K562 (cell line): ENCODE measurements around the gene STAM2. TPM values are rescaled to one million over a fixed set of nuclear protein-coding genes. Genes with fewer than 3 reads are reported as not detected.

Source experiments
- ATAC-seq: fragments of 200-7000 bp; cut with Tn5 transposase; 3 replicates; pipeline ENCODE4 v1.9.1; 2020; ENCODE audit warnings: moderate library complexity
- BruUV-seq: library from RNA; stranded (reverse); fragments of 400-500 nt; replicated peaks from 2 replicates; lab custom pipeline; 2021; lab: Mats Ljungman, UMichigan
- CTCF ChIA-PET: fragments of 300-600 bp; formaldehyde crosslinking; extraction: SDS; loops from one replicate; lab custom pipeline; 2021; ENCODE audit warnings: low intra/inter-chr PET ratio; lab: Yijun Ruan, JAX
- POLR2A ChIA-PET: fragments of 300-600, 350-650 bp; sonication (Branson Sonifier 250); formaldehyde crosslinking; extraction: SDS; loops from one replicate; lab custom pipeline; 2021; ENCODE audit warnings: antibody characterized with exemption, inconsistent platforms; lab: Yijun Ruan, JAX
- DNase-seq, 4 experiments: peaks; one replicate each; pipeline versions ENCODE4 v3.0.0 to v3.0.0-alpha.2; 2011 to 2018; ENCODE audit warnings: low spot score in 3 of 4, mixed read lengths in 3 of 4; ENCODE audit errors: extremely low read depth in 1 of 4
- FAIRE-seq: peaks from 2 replicates; lab custom pipeline; 2011; peaks lifted over from hg19 to GRCh38; lab: Jason Lieb, UNC
- H2AFZ ChIP-seq: 2 replicates; pipeline ENCODE4 v1.6.0; 2011; ENCODE audit warnings: low read depth, low read length, control low read depth, inconsistent platforms
- H3K27ac ChIP-seq: fragments of 200-600 bp; 3 replicates; pipeline ENCODE4 v1.8.0; 2011; ENCODE audit warnings: low read depth, mild to moderate bottlenecking, control low read depth, inconsistent platforms, low read length, moderate library complexity, mixed read lengths; ENCODE audit errors: extremely low read depth
- H3K27me3 ChIP-seq, 2 experiments: fragments of 300-600 bp in 1 of 2; 2 replicates in 1 of 2; 3 replicates in 1 of 2; pipeline versions ENCODE4 v1.6.0 to v1.8.0; 2011; ENCODE audit warnings: inconsistent platforms in 2 of 2, low read length in 2 of 2, mild to moderate bottlenecking in 1 of 2, mixed read lengths in 1 of 2, moderate library complexity in 1 of 2; ENCODE audit not compliant: control insufficient read depth in 2 of 2, insufficient read depth in 2 of 2
- H3K36me3 ChIP-seq: fragments of 300-600 bp; 3 replicates; pipeline ENCODE4 v1.8.0; 2011; ENCODE audit warnings: mild to moderate bottlenecking, low read length, inconsistent platforms; ENCODE audit not compliant: control insufficient read depth, insufficient read depth
- H3K4me1 ChIP-seq, 2 experiments: fragments of 200-600 bp in 1 of 2; replicated peaks in 1 of 2; 2 replicates in 1 of 2; 3 replicates in 1 of 2; pipeline versions ENCODE4 v1.5.1 to v1.8.0; 2011; ENCODE audit warnings: inconsistent platforms in 2 of 2, low read length in 2 of 2, mild to moderate bottlenecking in 1 of 2, mixed read lengths in 1 of 2, moderate library complexity in 1 of 2; ENCODE audit not compliant: control insufficient read depth in 2 of 2, insufficient read depth in 2 of 2
- H3K4me2 ChIP-seq: 2 replicates; pipeline ENCODE4 v1.6.1; 2011; ENCODE audit warnings: low read length, control low read depth, inconsistent platforms, mixed read lengths; ENCODE audit not compliant: insufficient read depth
- H3K4me3 ChIP-seq: fragments of 200-600 bp; sonication (generic), shearing (Covaris generic); 2 replicates; pipeline ENCODE4 v1.5.1; 2016; ENCODE audit warnings: control low read depth, inconsistent platforms
- H3K79me2 ChIP-seq: fragments of 200-600 bp; 3 replicates; pipeline ENCODE4 v1.8.0; 2011; ENCODE audit warnings: low read length, inconsistent platforms; ENCODE audit not compliant: control insufficient read depth, insufficient read depth
- H3K9ac ChIP-seq, 2 experiments: 2 replicates each; pipeline versions ENCODE4 v1.6.0 to v1.6.1; 2011; ENCODE audit warnings: low read depth in 2 of 2, low read length in 2 of 2, control low read depth in 1 of 2, inconsistent platforms in 1 of 2, mild to moderate bottlenecking in 1 of 2, mixed read lengths in 1 of 2; ENCODE audit not compliant: insufficient read depth in 1 of 2
- H3K9me1 ChIP-seq: one replicate; pipeline ENCODE4 v1.6.0; 2011; ENCODE audit warnings: inconsistent platforms, mild to moderate bottlenecking, low read length, moderate library complexity; ENCODE audit not compliant: control insufficient read depth, insufficient read depth
- H3K9me3 ChIP-seq: replicated peaks from 2 replicates; pipeline ENCODE4 v1.5.1; 2011; ENCODE audit warnings: low read depth, low read length, inconsistent platforms; ENCODE audit not compliant: control insufficient read depth, insufficient read depth
- H4K20me1 ChIP-seq: replicated peaks from 2 replicates; pipeline ENCODE4 v1.6.1; 2011; ENCODE audit warnings: low read length, inconsistent platforms, mixed read lengths; ENCODE audit not compliant: control insufficient read depth, insufficient read depth
- CREB3L1 ChIP-seq: fragments of 450-650 bp; IDR thresholded peaks from 2 replicates; pipeline ENCODE4 v1.6.1; 2014; ENCODE audit warnings: low read depth, mild to moderate bottlenecking, moderate library complexity, borderline replicate concordance
- FOXA3 ChIP-seq, 2 experiments: fragments of 450-650 bp in 1 of 2; sonication (generic) in 1 of 2; formaldehyde crosslinking; IDR thresholded peaks in 1 of 2; conservative IDR thresholded peaks in 1 of 2; 2 replicates each; pipeline versions ENCODE4 v1.4.0 to v1.8.0; 2020 to 2022; ENCODE audit warnings: mild to moderate bottlenecking in 2 of 2, missing genetic modification reagents in 1 of 2
- LCOR ChIP-seq: sonication (generic); formaldehyde crosslinking; IDR thresholded peaks from 2 replicates; pipeline ENCODE4 v1.8.0; 2022; ENCODE audit warnings: mild to moderate bottlenecking, missing genetic modification reagents
- MYBL2 ChIP-seq, 2 experiments: fragments of 450-650 bp in 1 of 2; sonication (generic) in 1 of 2; formaldehyde crosslinking in 1 of 2; IDR thresholded peaks; 2 replicates each; pipeline versions ENCODE4 v1.6.1 to v1.8.1; 2017 to 2022; ENCODE audit warnings: borderline replicate concordance in 1 of 2, inconsistent platforms in 1 of 2, low read depth in 1 of 2, mild to moderate bottlenecking in 1 of 2, missing genetic modification reagents in 1 of 2, moderate library complexity in 1 of 2
- NBN ChIP-seq: fragments of 450-650 bp; IDR thresholded peaks from 2 replicates; pipeline ENCODE4 v1.6.1; 2016; ENCODE audit warnings: low read depth, mild to moderate bottlenecking
- NCOA4 ChIP-seq: fragments of 450-650 bp; IDR thresholded peaks from 2 replicates; pipeline ENCODE4 v1.6.1; 2018; ENCODE audit warnings: mild to moderate bottlenecking; ENCODE audit not compliant: partially characterized antibody
- RB1 ChIP-seq: fragments of 450-650 bp; IDR thresholded peaks from 2 replicates; pipeline ENCODE4 v1.6.1; 2017; ENCODE audit warnings: low read depth, mild to moderate bottlenecking
- SIN3A ChIP-seq, 2 experiments: fragments of 150-350 bp in 1 of 2; IDR thresholded peaks; 2 replicates each; pipeline ENCODE4 v1.6.1; 2011 to 2016; ENCODE audit warnings: borderline replicate concordance in 2 of 2, low read depth in 2 of 2, low read length in 2 of 2, mild to moderate bottlenecking in 2 of 2, moderate library complexity in 2 of 2; ENCODE audit not compliant: control insufficient read depth in 1 of 2
- TEAD1 ChIP-seq, 2 experiments: fragments of 450-650 bp in 1 of 2; sonication (generic) in 1 of 2; formaldehyde crosslinking; IDR thresholded peaks; 2 replicates each; pipeline versions ENCODE4 v1.4.0 to v1.8.0; 2020 to 2022; ENCODE audit warnings: mild to moderate bottlenecking in 2 of 2, missing genetic modification reagents in 1 of 2
- THRB ChIP-seq: fragments of 450-650 bp; formaldehyde crosslinking; conservative IDR thresholded peaks from 2 replicates; pipeline ENCODE4 v1.4.0; 2022; ENCODE audit warnings: mild to moderate bottlenecking, missing genetic modification characterization
- WGBS: fragments of 100-300 bp; shearing (Covaris generic); methylation state at CpG from one replicate; pipeline ENCODE4 v1.1.6; 2016; ENCODE audit warnings: low coverage, mixed read lengths; ENCODE audit not compliant: insufficient coverage; ENCODE audit errors: missing lambda C conversion rate; 5-methylcytosine and 5-hydroxymethylcytosine counted together
- in situ Hi-C: fragments of 300-500 bp; cut with MboI; formaldehyde crosslinking; loops from 4 replicates; pipeline ENCODE4 v1.15.0; 2018; ENCODE audit warnings: inconsistent platforms, mixed read lengths
- intact Hi-C: fragments of 100-400 bp; cut with micrococcal nuclease; formaldehyde crosslinking; loops from 2 replicates; pipeline ENCODE4 v1.14.2; 2022
- polyA plus RNA-seq, 8 experiments: library from polyadenylated mRNA; depleted of rRNA in 4 of 8; stranded (reverse) in 5 of 8; unstranded in 3 of 8; fragments of >200 nt; fragmentation: Nextera tagmentation in 2 of 8; fragmentation: Illumina TruSeq in 1 of 8; extraction: Ambion mirVana in 2 of 8; extraction: Trizol in 1 of 8; gene quantifications; 2 replicates each; pipeline versions ENCODE4 v1.2.1 to v1.2.3, GENCODE V29; 2011 to 2014; ENCODE audit warnings: inconsistent platforms in 1 of 8, missing spikeins in 1 of 8
- total RNA-seq, 7 experiments: library from RNA; depleted of rRNA in 6 of 7; stranded (reverse); fragments of >200 nt in 6 of 7; fragmentation: Illumina TruSeq in 2 of 7; extraction: Trizol in 2 of 7; gene quantifications; 2 replicates each; pipeline versions ENCODE4 v1.2.1 to v1.2.3, GENCODE V29; 2011 to 2021; ENCODE audit warnings: low replicate concordance in 1 of 7

Gene STAM2
- total and polyA plus RNA-seq, 9 of the 15 experiments (the other 6 are each of a cell fraction or from before 2014, with no cell fraction given), result 4.5 to 13.9 (median 8.7) TPM

GRCh38 chr2:152093464-152093863 is 82.1 kb downstream of the STAM2 start:
- intact Hi-C loops (no loop called here), in situ Hi-C loops (no loop called here)
- H4K20me1 ChIP-seq, result no peaks in the 10 kb centered on the region
- no peaks in the 10 kb centered on the region for H3K36me3 ChIP-seq
- no peak overlapping the region for H3K4me2 ChIP-seq
- DNase-seq (no peak), FAIRE-seq (no peak), ATAC-seq (no peak)
- H3K9me3 ChIP-seq, result no peaks in the 10 kb centered on the region
- 0% methylated on average over 2 of the region's 2 CpGs for WGBS
- H3K9me1 ChIP-seq, result no peaks in the 10 kb centered on the region
- no peak overlapping the region for H3K27ac ChIP-seq
- BruUV-seq, result no TSS peak
- ChIA-PET CTCF (no interaction called here), POLR2A (no interaction called here)
- TF ChIP-seq NCOA4, result no peak
- TF ChIP-seq THRB (CRISPR knock-in tag), result no peak
- TF ChIP-seq LCOR (CRISPR knock-in tag), result no peak
- TF ChIP-seq FOXA3 (CRISPR knock-in tag; conservative IDR thresholded peaks at IDR 0.05 in 1 of 2, IDR thresholded peaks at IDR 0.05 in 1 of 2), result no peak
- TF ChIP-seq SIN3A (IDR thresholded peaks at IDR 0.05; ENCODE audit: borderline replicate concordance in 2 of 2, control insufficient read depth in 1 of 2, low read depth in 2 of 2, low read length in 2 of 2), result no peak
- TF ChIP-seq TEAD1 (CRISPR knock-in tag; IDR thresholded peaks at IDR 0.05), result no peak
- TF ChIP-seq CREB3L1, result no peak
- TF ChIP-seq RB1, result no peak
- TF ChIP-seq NBN, result no peak
- no peak for TF ChIP-seq MYBL2 (IDR thresholded peaks at IDR 0.05; ENCODE audit: low read depth)
- TF ChIP-seq MYBL2 (CRISPR knock-in tag; IDR thresholded peaks at IDR 0.05; ENCODE audit: borderline replicate concordance), result no peak
- H3K4me1 ChIP-seq, result peaks cover 0 to 6% of the 10 kb centered on the region in 2 experiments; a peak in 1 of 5 replicates
- no peaks in the 10 kb centered on the region for H3K79me2 ChIP-seq
- no peak overlapping the region for H3K4me3 ChIP-seq
- no peak overlapping the region for H3K9ac ChIP-seq
- no peak overlapping the region for H2AFZ ChIP-seq
- peaks cover 18 to 36% of the 10 kb centered on the region in 2 experiments for H3K27me3 ChIP-seq
